Activated T-helper 17 cell treated with anti-CD3 and anti-CD28 coated beads, Interleukin-2, amount 50 U/mL, for 72 hours (primary cell): ENCODE data around the gene SLC38A2. TPM values are rescaled to one million over a fixed set of nuclear protein-coding genes. Genes with fewer than 3 reads are reported as not detected.

Source experiments
- ATAC-seq: fragments of 150-1000 bp; cut with Tn5 transposase; replicated peaks from 2 replicates; pipeline ENCODE4 v1.10.0; 2021; ENCODE audit warnings: mild to moderate bottlenecking, moderate library complexity
- H3K27ac Mint-ChIP-seq: one replicate; pipeline ENCODE4 v1.8.0; 2022; ENCODE audit warnings: mixed read lengths
- H3K27me3 Mint-ChIP-seq: one replicate; pipeline ENCODE4 v1.8.0; 2022; ENCODE audit warnings: mixed read lengths
- H3K36me3 Mint-ChIP-seq: one replicate; pipeline ENCODE4 v1.8.0; 2022; ENCODE audit warnings: low read depth, mild to moderate bottlenecking, mixed read lengths
- H3K4me1 Mint-ChIP-seq: one replicate; pipeline ENCODE4 v1.8.0; 2022; ENCODE audit warnings: mixed read lengths
- H3K4me3 Mint-ChIP-seq: one replicate; pipeline ENCODE4 v1.8.0; 2022; ENCODE audit warnings: mild to moderate bottlenecking, mixed read lengths
- H3K9me3 Mint-ChIP-seq: one replicate; pipeline ENCODE4 v1.8.0; 2022; ENCODE audit warnings: mixed read lengths
- total RNA-seq, 2 donors: library from RNA; stranded (reverse); gene quantifications; one replicate each; pipeline ENCODE4 v1.2.3, GENCODE V29; 2022

The SLC38A2 gene
- 100 to 1,000 TPM; 203 to 206 TPM for total RNA-seq

DNA sequence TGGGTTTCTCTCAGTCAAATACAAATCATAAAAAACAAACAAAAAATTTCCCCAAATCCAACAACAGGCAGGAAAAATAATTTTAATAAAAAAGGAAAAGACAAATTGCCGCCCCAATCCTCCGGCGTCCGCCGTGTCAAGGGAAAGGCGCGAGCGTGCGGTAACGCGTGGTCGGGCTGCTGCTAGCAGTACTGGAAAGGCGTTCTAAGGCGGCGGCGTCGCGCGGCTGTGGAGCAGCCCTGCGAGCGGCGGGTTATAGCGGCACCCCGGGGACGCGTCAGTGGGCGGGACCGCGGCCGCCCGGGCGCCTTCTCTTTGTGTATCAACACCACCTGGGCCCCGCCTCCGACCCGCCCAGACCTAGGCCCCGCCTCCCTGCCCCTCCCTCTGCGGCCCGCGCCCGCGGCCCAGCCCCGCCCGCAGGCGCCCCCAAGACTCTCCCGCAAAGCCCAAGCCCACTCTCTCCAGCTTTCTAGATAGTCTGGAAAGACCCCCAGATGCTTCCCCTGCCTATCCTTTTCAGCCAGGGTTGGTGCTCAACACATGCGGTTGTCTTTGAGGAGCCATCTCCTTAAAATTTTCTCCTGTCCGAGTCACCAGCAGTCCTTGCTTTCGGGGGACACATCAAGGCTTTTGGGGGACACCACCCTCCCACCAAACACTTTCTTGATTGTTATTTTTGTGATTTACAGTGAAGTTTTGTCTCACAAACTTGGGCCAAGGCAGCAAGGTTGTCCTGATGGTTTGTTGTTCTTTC, at the start of gene SLC38A2:
TSS of gene SLC38A2 (minus strand) at position 230 of the 757 bp plus-strand sequence. CDS start 1,480 bp downstream, outside the sequence.
- peak within 1 kb of the TSS; percentile 99 for H3K27ac Mint-ChIP-seq
- H3K9me3 Mint-ChIP-seq: no peaks in the 10 kb centered on the region
- H3K4me1 Mint-ChIP-seq: peaks cover 41% of the 10 kb centered on the region
- H3K4me3 Mint-ChIP-seq: peak within 1 kb of the TSS; percentile 95
- H3K36me3 Mint-ChIP-seq: peaks cover 55% of the 10 kb centered on the region
- no peaks in the 10 kb centered on the region for H3K27me3 Mint-ChIP-seq
- ATAC-seq: peak; percentile 88

DNA sequence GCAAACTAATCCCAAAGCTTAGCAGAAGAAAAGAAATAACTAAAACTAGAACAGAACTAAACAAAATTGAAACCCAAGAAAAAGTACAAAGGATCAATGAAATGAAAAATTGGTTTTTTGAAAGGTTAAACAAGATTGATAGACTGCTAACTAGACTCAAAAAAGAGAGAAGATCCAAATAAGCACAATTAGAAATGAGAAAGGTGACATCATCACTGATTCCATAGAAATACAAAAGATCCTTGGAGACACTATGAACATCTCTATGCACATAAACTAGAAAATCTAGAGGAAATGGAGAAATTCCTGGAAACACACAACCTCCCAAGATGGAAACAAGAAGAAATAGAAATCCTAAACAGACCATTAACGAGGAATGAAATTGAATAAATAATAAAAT, 47.1 kb upstream of the SLC38A2 start:
- Mint-ChIP-seq H3K4me3 (no peak overlapping the region), H3K36me3 (no peaks in the 10 kb centered on the region), H3K27ac (no peak overlapping the region), H3K9me3 (peaks cover 8% of the 10 kb centered on the region), H3K4me1 (no peaks in the 10 kb centered on the region), H3K27me3 (no peaks in the 10 kb centered on the region)
- no peak for ATAC-seq

DNA sequence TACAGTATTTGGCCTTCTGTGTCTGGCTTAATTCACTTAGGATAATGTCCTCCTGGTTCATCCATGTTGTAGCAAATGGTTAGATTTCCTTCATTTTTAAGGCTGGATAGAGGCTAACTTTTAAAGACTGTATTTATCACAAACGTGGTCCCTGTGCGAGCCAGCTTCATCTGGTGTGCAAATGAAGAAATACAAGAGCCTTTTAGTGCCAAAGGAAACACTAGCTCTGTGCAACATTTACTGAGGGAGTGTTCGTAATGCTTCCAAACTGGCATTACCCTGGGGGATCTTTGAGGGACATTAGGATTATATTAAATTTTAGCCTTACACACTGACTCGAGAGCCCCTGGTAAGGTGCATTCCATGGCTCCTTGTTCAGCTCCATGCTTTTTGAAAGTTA, 43.0 kb upstream of the SLC38A2 start:
- ATAC-seq: no peak
- Mint-ChIP-seq H3K9me3 (no peaks in the 10 kb centered on the region), H3K27ac (no peak overlapping the region), H3K4me1 (no peaks in the 10 kb centered on the region), H3K27me3 (no peaks in the 10 kb centered on the region), H3K4me3 (no peak overlapping the region), H3K36me3 (no peaks in the 10 kb centered on the region)

DNA sequence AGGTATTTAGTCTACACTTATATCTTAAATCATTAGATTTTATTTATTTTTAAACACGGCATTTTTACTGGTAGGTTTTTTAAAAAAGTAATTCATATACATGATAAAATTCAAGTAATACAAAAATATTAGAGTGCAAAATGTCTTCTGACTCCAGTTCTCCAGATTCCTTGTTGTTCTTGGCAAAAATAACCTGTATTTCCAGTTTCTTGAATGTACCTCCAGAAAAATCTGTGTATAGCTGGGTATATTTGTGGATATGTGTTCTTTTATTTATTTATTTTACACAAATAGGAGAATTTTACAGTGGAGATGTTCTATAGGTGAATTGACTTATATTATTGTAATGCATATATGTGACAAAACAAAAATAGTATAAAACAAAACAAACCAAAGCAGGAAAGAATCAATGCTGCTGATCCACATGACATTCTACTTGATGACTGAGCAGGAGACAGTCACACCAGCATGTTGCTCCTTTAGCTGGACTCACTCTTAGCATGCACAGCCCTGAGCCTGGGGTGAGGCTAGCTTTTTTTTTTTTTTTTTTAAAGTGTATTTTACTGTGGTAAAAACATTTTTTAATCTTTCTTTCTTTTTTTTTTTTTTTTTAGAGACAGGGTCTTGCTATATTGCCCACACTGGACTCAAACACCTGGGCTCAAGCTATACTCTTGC, 42.2 kb upstream of the SLC38A2 start:
- H3K9me3 Mint-ChIP-seq: no peaks in the 10 kb centered on the region
- H3K36me3 Mint-ChIP-seq: no peaks in the 10 kb centered on the region
- no peaks in the 10 kb centered on the region for H3K4me1 Mint-ChIP-seq
- no peak overlapping the region for H3K4me3 Mint-ChIP-seq
- ATAC-seq: no peak
- H3K27ac Mint-ChIP-seq: no peak overlapping the region
- no peaks in the 10 kb centered on the region for H3K27me3 Mint-ChIP-seq

- Mint-ChIP-seq H3K4me1 (no peaks in the 10 kb centered on the region), H3K9me3 (no peaks in the 10 kb centered on the region), H3K36me3 (no peaks in the 10 kb centered on the region), H3K27me3 (no peaks in the 10 kb centered on the region), H3K27ac (no peak overlapping the region), H3K4me3 (no peak overlapping the region)
- ATAC-seq: no peak
Measured at GRCh38 chr12:46413368-46413767, 40.8 kb upstream of the SLC38A2 start.

GRCh38 chr12:46412857-46413256, 40.3 kb upstream of the SLC38A2 start:
- H3K4me3 Mint-ChIP-seq: no peak overlapping the region
- H3K27ac Mint-ChIP-seq: no peak overlapping the region
- no peaks in the 10 kb centered on the region for H3K27me3 Mint-ChIP-seq
- no peaks in the 10 kb centered on the region for H3K9me3 Mint-ChIP-seq
- no peaks in the 10 kb centered on the region for H3K4me1 Mint-ChIP-seq
- ATAC-seq: no peak
- H3K36me3 Mint-ChIP-seq: no peaks in the 10 kb centered on the region

GRCh38 chr12:46410495-46410894, 37.9 kb upstream of the SLC38A2 start:
- H3K9me3 Mint-ChIP-seq: no peaks in the 10 kb centered on the region

DNA sequence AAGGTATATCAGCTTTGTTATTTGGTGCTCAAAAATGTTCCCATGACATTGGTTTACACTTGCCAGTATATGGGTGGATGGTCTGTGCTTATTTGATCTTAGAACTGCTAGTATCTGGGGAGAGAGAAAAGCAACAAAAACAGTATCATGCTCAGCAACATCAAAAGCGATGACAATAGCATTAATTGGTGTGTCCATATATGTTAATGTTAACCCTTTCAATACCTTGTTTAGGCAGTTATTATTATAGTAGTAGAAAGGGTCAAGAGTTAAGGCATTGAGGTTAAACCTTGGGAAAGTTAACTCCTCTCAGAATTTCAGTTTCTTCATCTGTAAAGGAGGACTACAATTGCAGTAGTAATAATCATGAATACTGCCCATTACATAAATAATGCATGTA, 37.4 kb upstream of the SLC38A2 start:
- H3K36me3 Mint-ChIP-seq: no peaks in the 10 kb centered on the region
- no peaks in the 10 kb centered on the region for H3K4me1 Mint-ChIP-seq
- H3K4me3 Mint-ChIP-seq: no peak overlapping the region
- no peaks in the 10 kb centered on the region for H3K27me3 Mint-ChIP-seq
- ATAC-seq: no peak
- H3K9me3 Mint-ChIP-seq: no peaks in the 10 kb centered on the region
- no peak overlapping the region for H3K27ac Mint-ChIP-seq

More at GRCh38 chr12:46410495-46410894, 37.9 kb upstream of the SLC38A2 start:
- no peak for ATAC-seq
- no peaks in the 10 kb centered on the region for H3K27me3 Mint-ChIP-seq
- H3K27ac Mint-ChIP-seq: no peak overlapping the region
- no peak overlapping the region for H3K4me3 Mint-ChIP-seq
- H3K4me1 Mint-ChIP-seq: no peaks in the 10 kb centered on the region
- H3K36me3 Mint-ChIP-seq: no peaks in the 10 kb centered on the region

- no peak overlapping the region for H3K27ac Mint-ChIP-seq
- no peak for ATAC-seq
- H3K4me1 Mint-ChIP-seq: no peaks in the 10 kb centered on the region
- no peaks in the 10 kb centered on the region for H3K9me3 Mint-ChIP-seq
- H3K4me3 Mint-ChIP-seq: no peak overlapping the region
- no peaks in the 10 kb centered on the region for H3K27me3 Mint-ChIP-seq
- H3K36me3 Mint-ChIP-seq: no peaks in the 10 kb centered on the region
Measured at GRCh38 chr12:46409342-46409741, 36.8 kb upstream of the SLC38A2 start.

GRCh38 chr12:46408441-46408840, 35.9 kb upstream of the SLC38A2 start:
- Mint-ChIP-seq H3K36me3 (no peaks in the 10 kb centered on the region), H3K27ac (no peak overlapping the region), H3K4me3 (no peak overlapping the region), H3K27me3 (no peaks in the 10 kb centered on the region), H3K4me1 (peaks cover under 1% of the 10 kb centered on the region), H3K9me3 (no peaks in the 10 kb centered on the region)
- ATAC-seq: no peak

DNA sequence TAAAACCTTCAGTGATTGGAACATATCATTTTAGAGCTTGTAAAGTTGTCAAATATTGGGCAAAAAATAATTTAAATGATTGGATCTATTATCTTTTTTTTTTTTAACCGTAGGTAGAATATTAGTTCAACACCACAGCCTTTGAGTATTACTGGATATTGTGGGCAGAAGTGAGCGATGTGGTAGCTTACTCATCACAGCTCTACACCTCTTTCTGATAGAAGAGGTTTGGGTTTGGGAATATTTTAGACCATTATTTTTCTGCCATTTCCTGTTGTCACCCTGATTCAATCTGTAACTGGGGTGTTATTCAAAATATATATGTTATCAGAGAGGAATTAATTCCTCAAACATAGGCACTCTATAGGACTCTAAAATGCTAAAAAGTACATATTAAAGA, 34.8 kb upstream of the SLC38A2 start:
- H3K36me3 Mint-ChIP-seq: no peaks in the 10 kb centered on the region
- H3K27ac Mint-ChIP-seq: no peak overlapping the region
- no peak overlapping the region for H3K4me3 Mint-ChIP-seq
- no peaks in the 10 kb centered on the region for H3K9me3 Mint-ChIP-seq
- ATAC-seq: peak; percentile 77
- H3K4me1 Mint-ChIP-seq: peaks cover 6% of the 10 kb centered on the region
- H3K27me3 Mint-ChIP-seq: no peaks in the 10 kb centered on the region

- Mint-ChIP-seq H3K4me1 (peaks cover 6% of the 10 kb centered on the region), H3K4me3 (no peak overlapping the region), H3K36me3 (no peaks in the 10 kb centered on the region), H3K27me3 (no peaks in the 10 kb centered on the region), H3K9me3 (no peaks in the 10 kb centered on the region), H3K27ac (no peak overlapping the region)
- ATAC-seq: no peak
Measured at GRCh38 chr12:46406352-46407027, 33.9 kb upstream of the SLC38A2 start.

DNA sequence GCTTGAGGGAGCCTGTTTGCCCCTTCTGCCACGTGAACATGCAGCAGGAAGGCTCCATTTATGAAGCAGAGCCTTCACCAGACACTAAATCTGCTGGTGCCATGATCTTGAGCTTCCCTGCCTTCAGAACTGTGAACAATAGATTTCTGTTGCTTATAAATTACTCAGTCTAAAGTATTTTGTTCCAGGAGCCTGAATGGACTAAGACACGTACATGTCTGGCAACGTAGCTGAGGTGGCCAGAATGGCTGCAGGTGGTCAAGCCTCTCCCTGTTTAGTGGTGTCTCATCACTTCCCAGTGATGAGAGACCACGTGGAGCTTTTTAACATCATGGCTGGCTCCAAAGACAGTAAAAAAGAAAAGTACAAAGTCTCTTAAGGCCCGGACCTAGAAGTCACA, 32.2 kb upstream of the SLC38A2 start:
- Mint-ChIP-seq H3K4me3 (no peak overlapping the region), H3K27ac (no peak overlapping the region), H3K36me3 (no peaks in the 10 kb centered on the region), H3K9me3 (no peaks in the 10 kb centered on the region), H3K4me1 (peaks cover 14% of the 10 kb centered on the region), H3K27me3 (no peaks in the 10 kb centered on the region)
- no peak for ATAC-seq

DNA sequence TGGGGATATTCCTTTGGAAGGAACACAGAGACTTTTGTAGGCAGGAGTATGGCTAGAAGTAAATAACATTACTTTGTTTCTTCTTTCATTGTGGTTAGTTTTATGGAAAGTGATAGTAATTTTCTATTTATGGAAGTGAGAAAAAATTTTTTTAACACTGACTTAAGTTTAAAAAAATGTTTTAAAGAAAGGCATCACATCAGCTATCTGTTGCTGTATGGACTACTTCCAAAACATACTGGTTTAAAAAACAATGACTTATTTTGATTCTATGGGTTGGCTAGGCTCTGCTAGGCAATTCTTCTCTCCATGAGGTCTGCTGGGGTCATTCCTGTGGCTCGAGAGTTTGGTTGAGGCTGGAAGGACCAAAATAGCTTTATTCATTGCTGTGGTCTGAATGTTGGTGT, 31.7 kb upstream of the SLC38A2 start:
- no peak for ATAC-seq

GRCh38 chr12:46403719-46404070, 31.1 kb upstream of the SLC38A2 start:
- H3K4me1 Mint-ChIP-seq: peaks cover 25% of the 10 kb centered on the region
- no peaks in the 10 kb centered on the region for H3K9me3 Mint-ChIP-seq
- no peak overlapping the region for H3K4me3 Mint-ChIP-seq
- no peak for ATAC-seq
- H3K27me3 Mint-ChIP-seq: no peaks in the 10 kb centered on the region
- H3K36me3 Mint-ChIP-seq: no peaks in the 10 kb centered on the region
- no peak overlapping the region for H3K27ac Mint-ChIP-seq

More for the DNA sequence above, 31.7 kb upstream of the SLC38A2 start:
- no peak overlapping the region for H3K27ac Mint-ChIP-seq
- H3K36me3 Mint-ChIP-seq: no peaks in the 10 kb centered on the region
- no peak overlapping the region for H3K4me3 Mint-ChIP-seq
- no peaks in the 10 kb centered on the region for H3K27me3 Mint-ChIP-seq
- H3K9me3 Mint-ChIP-seq: no peaks in the 10 kb centered on the region
- H3K4me1 Mint-ChIP-seq: peaks cover 19% of the 10 kb centered on the region
